Smooth muscle cell (in vitro differentiated cells): ENCODE data around the gene FYCO1. TPM values are rescaled to one million over a fixed set of nuclear protein-coding genes. Genes with fewer than 3 reads are reported as not detected.

Experiments used
- DNase-seq: peaks from one replicate; lab custom pipeline; 2025; ENCODE audit not compliant: unreplicated experiment; lab: John Stamatoyannopoulos, UW
- H2AFZ ChIP-seq: fragments of 200-600 bp; sonication (generic); 2 replicates; pipeline ENCODE4 v1.6.0; 2016; ENCODE audit warnings: antibody characterized with exemption, low read depth, mild to moderate bottlenecking
- H3F3A ChIP-seq: fragments of 200-600 bp; sonication (generic); 2 replicates; pipeline ENCODE4 v1.6.0; 2017; ENCODE audit warnings: antibody characterized with exemption, low read depth
- H3K27ac ChIP-seq: fragments of 200-600 bp; sonication (generic); 2 replicates; pipeline ENCODE4 v1.5.1; 2016; ENCODE audit warnings: low read depth, mild to moderate bottlenecking
- H3K27me3 ChIP-seq: fragments of 200-600 bp; sonication (generic); 2 replicates; pipeline ENCODE4 v1.6.1; 2016; ENCODE audit warnings: low read depth, mild to moderate bottlenecking
- H3K36me3 ChIP-seq: fragments of 200-600 bp; sonication (generic); 2 replicates; pipeline ENCODE4 v1.5.1; 2016; ENCODE audit warnings: low read depth
- H3K4me1 ChIP-seq: fragments of 200-600 bp; sonication (generic); 2 replicates; pipeline ENCODE4 v1.5.1; 2016; ENCODE audit warnings: low read depth
- H3K4me2 ChIP-seq: fragments of 200-600 bp; sonication (generic); 2 replicates; pipeline ENCODE4 v1.6.0; 2016; ENCODE audit warnings: mild to moderate bottlenecking
- H3K4me3 ChIP-seq: fragments of 200-600 bp; sonication (generic); 2 replicates; pipeline ENCODE4 v1.5.1; 2016; ENCODE audit warnings: mild to moderate bottlenecking
- H3K79me2 ChIP-seq: fragments of 200-600 bp; sonication (generic); 2 replicates; pipeline ENCODE4 v1.6.0; 2016; ENCODE audit warnings: low read depth, mild to moderate bottlenecking
- H3K9ac ChIP-seq: fragments of 200-600 bp; sonication (generic); 2 replicates; pipeline ENCODE4 v1.6.0; 2016; ENCODE audit warnings: low read depth
- H3K9me3 ChIP-seq: fragments of 200-600 bp; sonication (generic); replicated peaks from 2 replicates; pipeline ENCODE4 v1.5.1; 2016; ENCODE audit warnings: low read depth
- H4K20me1 ChIP-seq: fragments of 200-600 bp; sonication (generic); 2 replicates; pipeline ENCODE4 v1.6.0; 2016; ENCODE audit warnings: low read depth
- WGBS: methylation state at CpG from one replicate; pipeline ENCODE4 v1.1.7; 2016; ENCODE audit warnings: low lambda C conversion rate; 5-methylcytosine and 5-hydroxymethylcytosine counted together
- polyA plus RNA-seq: library from polyadenylated mRNA; unstranded; fragments of >200 nt; fragmentation: Nextera tagmentation; extraction: Ambion mirVana; gene quantifications from 2 replicates; pipeline ENCODE4 v1.2.1, GENCODE V29; 2016
- total RNA-seq: library from RNA; depleted of rRNA; stranded (reverse); fragments of >200 nt; gene quantifications from 2 replicates; pipeline ENCODE4 v1.2.3, GENCODE V29; 2014
- TF ChIP-seq, protein P1 (sequence below): fragments of 200-600 bp; sonication (generic); IDR thresholded peaks from 2 replicates; pipeline ENCODE4 v1.5.1; 2017; ENCODE audit warnings: borderline replicate concordance, mild to moderate bottlenecking, antibody characterized with exemption; ENCODE audit not compliant: insufficient read depth, poor library complexity, severe bottlenecking

Gene FYCO1
- total and polyA plus RNA-seq, 2 experiments from 2014 or later: 7.4 to 20.9 TPM

DNA sequence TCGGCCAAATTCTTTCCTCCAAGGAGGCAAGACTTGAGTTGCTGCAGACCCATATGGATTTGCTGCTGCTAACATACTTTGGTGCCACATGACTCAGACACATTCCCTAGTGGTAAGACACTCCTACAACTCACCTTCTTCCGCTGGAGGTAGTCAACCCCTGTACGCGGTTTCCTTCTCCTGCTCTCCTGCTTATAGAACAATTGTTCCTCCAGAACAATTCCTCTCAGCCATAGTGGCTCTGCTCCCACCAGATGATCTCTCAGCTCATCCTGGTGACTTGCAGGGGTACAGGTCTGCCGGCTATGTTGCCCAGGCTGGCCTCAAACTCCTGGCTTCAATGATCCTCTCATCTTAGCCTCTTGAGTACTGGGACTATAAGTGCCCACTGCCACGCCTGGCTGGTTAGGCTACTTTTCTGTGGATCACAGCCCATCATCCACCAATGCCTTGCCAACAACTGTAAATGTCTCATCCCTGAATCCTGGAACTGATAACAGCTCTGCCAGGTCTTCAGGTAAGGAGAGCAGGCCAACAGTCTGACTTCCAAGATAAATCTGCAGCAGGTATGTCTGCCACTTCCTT lies 54.8 kb downstream of the FYCO1 start:
- no peaks in the 10 kb centered on the region for H4K20me1 ChIP-seq
- TF ChIP-seq, protein P1, sequence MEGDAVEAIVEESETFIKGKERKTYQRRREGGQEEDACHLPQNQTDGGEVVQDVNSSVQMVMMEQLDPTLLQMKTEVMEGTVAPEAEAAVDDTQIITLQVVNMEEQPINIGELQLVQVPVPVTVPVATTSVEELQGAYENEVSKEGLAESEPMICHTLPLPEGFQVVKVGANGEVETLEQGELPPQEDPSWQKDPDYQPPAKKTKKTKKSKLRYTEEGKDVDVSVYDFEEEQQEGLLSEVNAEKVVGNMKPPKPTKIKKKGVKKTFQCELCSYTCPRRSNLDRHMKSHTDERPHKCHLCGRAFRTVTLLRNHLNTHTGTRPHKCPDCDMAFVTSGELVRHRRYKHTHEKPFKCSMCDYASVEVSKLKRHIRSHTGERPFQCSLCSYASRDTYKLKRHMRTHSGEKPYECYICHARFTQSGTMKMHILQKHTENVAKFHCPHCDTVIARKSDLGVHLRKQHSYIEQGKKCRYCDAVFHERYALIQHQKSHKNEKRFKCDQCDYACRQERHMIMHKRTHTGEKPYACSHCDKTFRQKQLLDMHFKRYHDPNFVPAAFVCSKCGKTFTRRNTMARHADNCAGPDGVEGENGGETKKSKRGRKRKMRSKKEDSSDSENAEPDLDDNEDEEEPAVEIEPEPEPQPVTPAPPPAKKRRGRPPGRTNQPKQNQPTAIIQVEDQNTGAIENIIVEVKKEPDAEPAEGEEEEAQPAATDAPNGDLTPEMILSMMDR: no peak
- no peak overlapping the region for H3K4me2 ChIP-seq
- no peak overlapping the region for H2AFZ ChIP-seq
- H3K27me3 ChIP-seq: no peaks in the 10 kb centered on the region
- no peak for DNase-seq
- no peaks in the 10 kb centered on the region for H3K4me1 ChIP-seq
- 79% methylated on average over 6 of the region's 6 CpGs for whole genome bisulfite sequencing
- H3K79me2 ChIP-seq: no peaks in the 10 kb centered on the region
- peaks cover 7% of the 10 kb centered on the region for H3F3A ChIP-seq
- H3K9me3 ChIP-seq: no peaks in the 10 kb centered on the region
- no peak overlapping the region for H3K4me3 ChIP-seq
- H3K36me3 ChIP-seq: no peaks in the 10 kb centered on the region
- no peak overlapping the region for H3K27ac ChIP-seq
- H3K9ac ChIP-seq: no peak overlapping the region

DNA sequence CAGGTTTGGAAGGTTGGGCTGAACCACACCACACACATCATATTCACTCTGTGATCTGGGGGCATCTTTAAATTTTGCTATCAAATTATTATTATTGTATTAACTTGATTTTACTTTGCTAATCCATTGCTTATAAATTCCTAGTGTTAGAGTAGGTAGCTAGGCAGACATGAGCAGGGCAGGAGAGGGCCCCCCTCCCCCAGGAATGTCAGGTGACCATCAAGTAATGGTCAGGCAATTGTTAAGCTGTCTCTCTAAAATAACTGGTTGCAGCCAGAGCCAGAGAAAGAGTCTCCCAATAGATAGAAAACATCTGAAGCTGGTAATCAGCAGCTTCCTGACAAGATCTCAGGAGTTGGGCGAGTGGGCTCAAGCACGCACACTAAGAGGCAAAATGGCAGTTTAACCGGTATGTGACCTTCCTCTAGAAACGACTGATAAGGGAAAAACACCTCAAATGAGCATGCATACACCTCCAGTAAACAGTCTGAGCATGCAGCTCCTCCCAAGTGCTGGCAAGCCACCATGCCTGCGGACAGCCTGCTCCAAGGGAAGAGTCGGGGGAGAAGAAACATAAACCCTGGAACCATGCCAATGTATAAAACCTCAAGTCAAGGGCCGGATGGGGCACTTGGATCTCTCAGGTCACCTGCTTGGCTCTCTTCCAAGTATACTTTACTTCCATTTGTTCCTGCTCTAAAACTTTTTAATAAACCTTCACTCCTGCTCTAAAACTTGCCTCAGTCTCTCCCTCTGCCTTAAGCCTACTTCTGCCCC lies 55.4 kb downstream of the FYCO1 start:
- 73% methylated on average over 7 of the region's 7 CpGs for WGBS
- no peak for DNase-seq
- TF ChIP-seq, protein P1: no peak
- Histone ChIP-seq H3K36me3 (no peaks in the 10 kb centered on the region), H4K20me1 (no peaks in the 10 kb centered on the region), H3K9ac (no peak overlapping the region), H3K27me3 (no peaks in the 10 kb centered on the region), H3K4me1 (no peaks in the 10 kb centered on the region), H3K4me3 (no peak overlapping the region), H3F3A (peaks cover 7% of the 10 kb centered on the region), H3K27ac (no peak overlapping the region), H3K79me2 (no peaks in the 10 kb centered on the region), H2AFZ (no peak overlapping the region), H3K9me3 (no peaks in the 10 kb centered on the region), H3K4me2 (no peak overlapping the region)

DNA sequence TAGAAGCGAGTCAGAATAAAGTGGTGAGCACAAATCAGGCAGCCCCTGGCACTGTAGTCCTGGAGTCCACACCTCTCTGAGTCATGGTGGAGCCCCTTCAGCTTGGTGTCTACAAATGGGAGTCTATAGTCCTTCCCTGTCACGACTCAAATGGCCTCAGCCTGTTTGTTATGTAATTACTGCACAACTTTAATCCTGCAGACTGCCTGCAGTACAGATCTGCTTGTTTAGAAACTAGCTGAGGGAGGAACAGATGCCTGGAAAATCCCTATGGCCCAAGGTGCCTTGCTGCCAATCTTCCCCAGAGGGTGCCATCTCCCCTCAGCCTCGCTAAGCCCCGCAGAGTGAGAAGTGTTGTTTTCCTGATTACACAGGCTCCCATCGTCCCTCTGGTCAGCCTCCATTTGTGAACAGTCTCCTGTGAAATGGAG lies 56.3 kb downstream of the FYCO1 start:
- peak overlapping the region; percentile 37 for H3K27ac ChIP-seq
- no peak for DNase-seq
- H3K4me1 ChIP-seq: no peaks in the 10 kb centered on the region
- H3F3A ChIP-seq: peaks cover 7% of the 10 kb centered on the region
- H3K36me3 ChIP-seq: no peaks in the 10 kb centered on the region
- peak overlapping the region; percentile 66 for H3K4me2 ChIP-seq
- H3K9me3 ChIP-seq: no peaks in the 10 kb centered on the region
- H2AFZ ChIP-seq: no peak overlapping the region
- TF ChIP-seq, protein P1: no peak
- no peak overlapping the region for H3K9ac ChIP-seq
- H3K27me3 ChIP-seq: no peaks in the 10 kb centered on the region
- 34% methylated on average over 5 of the region's 5 CpGs for WGBS
- no peak overlapping the region for H3K4me3 ChIP-seq
- no peaks in the 10 kb centered on the region for H4K20me1 ChIP-seq
- no peaks in the 10 kb centered on the region for H3K79me2 ChIP-seq
